ENCODE data around the gene FTSJ1.

FTSJ1 gene

DNA sequence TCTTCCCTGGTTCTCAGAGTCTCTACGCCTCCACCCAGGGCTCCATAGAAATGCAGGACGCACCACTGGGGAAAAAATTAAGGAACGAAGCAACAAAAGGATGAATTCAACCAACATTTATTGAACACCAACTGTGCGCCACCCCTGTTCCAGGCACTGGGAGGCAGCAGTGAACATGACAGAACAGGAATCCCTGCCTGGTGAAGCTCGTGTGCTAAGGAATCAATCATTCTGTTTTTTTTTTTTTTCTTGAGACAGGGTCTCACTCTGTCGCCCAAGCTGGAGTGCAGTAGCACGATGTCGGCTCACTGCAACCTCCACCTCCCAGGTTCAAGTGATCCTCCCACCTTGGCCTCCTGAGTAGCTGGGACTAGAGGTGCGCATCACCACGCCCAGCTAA is 1.9 kb upstream of the FTSJ1 start:
- TF ChIP-seq, protein P1, sequence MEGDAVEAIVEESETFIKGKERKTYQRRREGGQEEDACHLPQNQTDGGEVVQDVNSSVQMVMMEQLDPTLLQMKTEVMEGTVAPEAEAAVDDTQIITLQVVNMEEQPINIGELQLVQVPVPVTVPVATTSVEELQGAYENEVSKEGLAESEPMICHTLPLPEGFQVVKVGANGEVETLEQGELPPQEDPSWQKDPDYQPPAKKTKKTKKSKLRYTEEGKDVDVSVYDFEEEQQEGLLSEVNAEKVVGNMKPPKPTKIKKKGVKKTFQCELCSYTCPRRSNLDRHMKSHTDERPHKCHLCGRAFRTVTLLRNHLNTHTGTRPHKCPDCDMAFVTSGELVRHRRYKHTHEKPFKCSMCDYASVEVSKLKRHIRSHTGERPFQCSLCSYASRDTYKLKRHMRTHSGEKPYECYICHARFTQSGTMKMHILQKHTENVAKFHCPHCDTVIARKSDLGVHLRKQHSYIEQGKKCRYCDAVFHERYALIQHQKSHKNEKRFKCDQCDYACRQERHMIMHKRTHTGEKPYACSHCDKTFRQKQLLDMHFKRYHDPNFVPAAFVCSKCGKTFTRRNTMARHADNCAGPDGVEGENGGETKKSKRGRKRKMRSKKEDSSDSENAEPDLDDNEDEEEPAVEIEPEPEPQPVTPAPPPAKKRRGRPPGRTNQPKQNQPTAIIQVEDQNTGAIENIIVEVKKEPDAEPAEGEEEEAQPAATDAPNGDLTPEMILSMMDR (IDR thresholded peaks at IDR 0.05; ENCODE audit: control insufficient read depth, insufficient read depth, low read depth, low read length, missing control alignments): peak; percentile 31
- no peak overlapping the region for H3K4me3 ChIP-seq (ENCODE audit: control insufficient read depth, low read depth, low read length)
- no peak for DNase-seq (ENCODE audit: low read depth)

DNA sequence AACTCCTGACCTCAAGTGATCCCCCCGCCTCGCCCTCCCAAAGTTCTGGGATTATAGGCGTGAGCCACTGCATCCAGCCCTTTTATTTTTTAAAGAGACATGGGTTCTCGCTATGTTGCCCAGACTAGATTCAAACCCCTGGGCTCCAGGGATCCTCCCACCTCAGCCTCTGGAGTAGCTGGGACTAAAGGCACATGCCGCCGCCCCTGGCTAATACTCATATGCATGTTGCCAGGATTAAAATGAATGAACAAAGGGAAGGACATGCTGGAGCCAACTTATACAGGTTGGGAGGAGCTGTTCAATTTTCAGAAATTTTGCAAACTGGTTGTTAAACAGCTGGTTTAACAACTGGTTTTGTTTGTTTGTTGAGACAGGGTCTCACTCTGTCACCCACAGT is 1.4 kb upstream of the FTSJ1 start:
- DNase-seq (ENCODE audit: low read depth): no peak
- no peak overlapping the region for H3K4me3 ChIP-seq (ENCODE audit: control insufficient read depth, low read depth, low read length)
- TF ChIP-seq, protein P1 (IDR thresholded peaks at IDR 0.05; ENCODE audit: control insufficient read depth, insufficient read depth, low read depth, low read length, missing control alignments): no peak

DNA sequence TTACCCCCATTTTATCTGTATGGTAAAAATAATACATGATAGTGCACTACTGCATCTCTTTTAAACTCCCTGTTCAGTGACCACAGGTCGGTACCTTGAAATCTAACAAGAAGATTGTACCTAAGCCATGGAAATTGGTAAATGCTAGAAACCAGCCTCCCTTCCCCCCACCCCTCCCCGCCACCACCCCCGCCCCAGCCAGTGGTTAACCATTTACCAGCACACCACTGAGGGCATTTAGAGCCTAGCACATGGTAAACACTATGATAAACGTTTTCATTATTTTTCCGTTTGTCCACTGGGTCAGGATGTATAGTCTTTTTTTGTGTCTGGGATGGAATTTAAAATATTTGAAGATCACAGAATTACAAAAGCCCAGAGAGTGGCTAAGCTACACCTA is 703 bp upstream of the FTSJ1 start:
- TF ChIP-seq, protein P1 (IDR thresholded peaks at IDR 0.05; ENCODE audit: control insufficient read depth, insufficient read depth, low read depth, low read length, missing control alignments): no peak
- DNase-seq (ENCODE audit: low read depth): no peak
- peak overlapping the region; percentile 60 for H3K4me3 ChIP-seq (ENCODE audit: control insufficient read depth, low read depth, low read length)

DNA sequence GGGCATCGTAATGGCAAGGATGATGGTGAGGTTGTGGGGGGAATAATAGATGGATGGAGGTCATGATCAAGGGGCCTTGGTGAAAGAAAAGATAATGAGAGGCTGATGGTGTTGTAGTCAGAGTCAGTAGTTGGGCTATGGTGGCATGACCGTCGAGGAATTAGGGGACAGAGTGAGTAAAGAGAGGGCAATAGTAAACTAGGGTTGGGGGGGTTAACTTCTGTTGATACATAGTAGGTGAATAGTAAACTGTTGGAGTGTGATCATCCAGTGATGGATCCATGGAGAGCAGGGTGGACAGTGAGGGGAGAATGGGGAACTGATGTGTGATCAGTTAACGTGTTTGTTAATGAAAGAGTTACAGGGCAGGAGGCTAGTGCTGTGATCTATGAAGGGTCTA is 920 bp downstream of the FTSJ1 start:
- DNase-seq (ENCODE audit: low read depth): no peak
- peak overlapping the region; percentile 60 for H3K4me3 ChIP-seq (ENCODE audit: control insufficient read depth, low read depth, low read length)
- TF ChIP-seq, protein P1 (IDR thresholded peaks at IDR 0.05; ENCODE audit: control insufficient read depth, insufficient read depth, low read depth, low read length, missing control alignments): no peak

DNA sequence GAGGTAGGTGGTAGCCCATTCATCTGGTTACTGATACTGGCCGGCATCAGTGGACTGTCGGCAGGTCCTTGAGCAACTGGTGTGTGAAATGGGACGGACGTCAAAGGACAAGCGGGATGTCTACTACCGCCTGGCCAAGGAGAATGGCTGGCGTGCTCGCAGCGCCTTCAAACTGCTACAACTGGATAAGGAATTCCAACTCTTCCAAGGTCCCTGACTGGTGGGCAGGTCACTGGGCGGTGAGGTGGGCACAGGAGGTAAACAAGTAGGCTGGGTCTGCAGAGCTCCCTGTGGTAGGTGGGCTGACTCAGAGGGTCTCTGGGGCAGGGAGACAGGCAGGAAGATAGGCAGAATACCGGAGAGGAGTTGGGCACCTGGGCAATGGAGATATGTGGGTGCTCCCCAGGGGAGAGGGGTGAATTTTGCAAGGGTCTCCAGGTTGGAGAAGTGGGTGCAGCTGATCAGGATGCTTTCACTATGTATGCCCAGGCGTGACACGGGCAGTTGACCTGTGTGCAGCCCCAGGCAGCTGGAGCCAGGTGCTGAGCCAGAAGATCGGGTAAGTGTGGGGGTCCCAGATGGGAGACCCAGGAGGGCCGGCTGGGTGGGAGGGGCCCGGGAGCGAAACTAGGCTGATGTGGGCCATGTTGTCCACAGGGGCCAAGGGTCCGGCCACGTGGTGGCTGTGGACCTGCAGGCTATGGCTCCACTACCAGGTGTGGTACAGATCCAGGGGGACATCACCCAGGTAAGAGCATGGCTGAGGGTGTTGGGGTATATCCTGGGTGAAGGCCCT is 2.2 kb downstream of the FTSJ1 start:
- peak overlapping the region; percentile 60 for H3K4me3 ChIP-seq (ENCODE audit: control insufficient read depth, low read depth, low read length)

DNA sequence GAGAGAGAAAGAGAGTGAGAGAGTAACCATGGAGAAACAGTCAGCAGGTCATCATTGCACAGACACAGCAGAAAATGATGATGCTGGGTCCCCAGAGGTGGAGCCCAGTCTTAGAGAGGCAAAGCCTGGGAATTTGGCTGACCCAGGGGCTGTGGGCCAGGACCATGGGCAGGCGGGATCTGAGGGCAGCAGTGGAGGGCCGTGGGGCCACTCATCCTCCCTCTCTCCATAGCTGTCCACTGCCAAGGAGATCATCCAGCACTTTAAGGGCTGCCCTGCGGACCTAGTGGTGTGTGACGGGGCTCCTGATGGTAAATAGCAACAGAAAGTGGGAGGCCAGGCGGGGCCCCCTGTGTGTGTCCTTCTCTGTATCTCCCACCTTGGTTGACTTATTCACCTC is 2.8 kb downstream of the FTSJ1 start:
- TF ChIP-seq, protein P1 (IDR thresholded peaks at IDR 0.05; ENCODE audit: control insufficient read depth, insufficient read depth, low read depth, low read length, missing control alignments): no peak
- no peak for DNase-seq (ENCODE audit: low read depth)
- no peak overlapping the region for H3K4me3 ChIP-seq (ENCODE audit: control insufficient read depth, low read depth, low read length)

More for the DNA sequence above, 2.2 kb downstream of the FTSJ1 start:
- TF ChIP-seq, protein P1 (IDR thresholded peaks at IDR 0.05; ENCODE audit: control insufficient read depth, insufficient read depth, low read depth, low read length, missing control alignments): no peak
- no peak for DNase-seq (ENCODE audit: low read depth)

Data from AG09309 (cell line).